ENCODE data around the gene MBD3L1.

- TF ChIP-seq CTCF (IDR thresholded peaks at IDR 0.05; ENCODE audit: borderline replicate concordance, extremely low read depth, low read length, poor library complexity, severe bottlenecking), result no peak
- TF ChIP-seq EZH2 (IDR thresholded peaks at IDR 0.05; ENCODE audit: borderline replicate concordance, low read depth, low read length, severe bottlenecking), result no peak
Measured at GRCh38 chr19:8826371-8826770, 5.8 kb upstream of the MBD3L1 start.

All from DND-41 (cell line).